WTC11 (cell line): ENCODE measurements around the gene TRIM46. TPM values are rescaled to one million over a fixed set of nuclear protein-coding genes. Genes with fewer than 3 reads are reported as not detected.
A peak's percentile ranks its signal among the peaks of the same experiment; 100 is the strongest.

Source experiments
- CREB1 ChIP-seq: sonication (generic); formaldehyde crosslinking; IDR thresholded peaks from 2 replicates; pipeline ENCODE4 v1.8.0; 2023; ENCODE audit warnings: mild to moderate bottlenecking, missing genetic modification reagents
- CREM ChIP-seq: sonication (generic); formaldehyde crosslinking; IDR thresholded peaks from 2 replicates; pipeline ENCODE4 v1.8.1; 2022; ENCODE audit warnings: mild to moderate bottlenecking, missing genetic modification reagents, moderate library complexity
- GABPB1 ChIP-seq: sonication (generic); formaldehyde crosslinking; IDR thresholded peaks from 2 replicates; pipeline ENCODE4 v1.8.1; 2023; ENCODE audit warnings: mild to moderate bottlenecking, missing genetic modification reagents
- HMGXB4 ChIP-seq: sonication (generic); formaldehyde crosslinking; IDR thresholded peaks from 2 replicates; pipeline ENCODE4 v1.8.1; 2023; ENCODE audit warnings: mild to moderate bottlenecking, moderate library complexity, missing genetic modification reagents
- IRF2 ChIP-seq: sonication (generic); formaldehyde crosslinking; IDR thresholded peaks from 2 replicates; pipeline ENCODE4 v1.8.0; 2022; ENCODE audit warnings: low read depth, missing genetic modification reagents, borderline replicate concordance
- NFYB ChIP-seq: sonication (generic); formaldehyde crosslinking; conservative IDR thresholded peaks from 2 replicates; pipeline ENCODE4 v1.8.0; 2022; ENCODE audit warnings: low read depth, missing genetic modification reagents
- OVOL2 ChIP-seq: fragments of 250-450 bp; sonication (Bioruptor Pico); IDR thresholded peaks from 2 replicates; pipeline ENCODE4 v1.9.0; 2021; ENCODE audit warnings: mild to moderate bottlenecking, borderline replicate concordance
- PRDM15 ChIP-seq: sonication (generic); formaldehyde crosslinking; IDR thresholded peaks from 2 replicates; pipeline ENCODE4 v1.8.0; 2022; ENCODE audit warnings: missing genetic modification reagents
- SMAD3 ChIP-seq: sonication (generic); formaldehyde crosslinking; IDR thresholded peaks from 2 replicates; pipeline ENCODE4 v1.8.0; 2022; ENCODE audit warnings: missing genetic modification reagents, mild to moderate bottlenecking, borderline replicate concordance
- TEAD1 ChIP-seq: sonication (generic); formaldehyde crosslinking; IDR thresholded peaks from 2 replicates; pipeline ENCODE4 v1.8.0; 2022; ENCODE audit warnings: mild to moderate bottlenecking, missing genetic modification reagents
- TP53 ChIP-seq: sonication (generic); formaldehyde crosslinking; IDR thresholded peaks from 2 replicates; pipeline ENCODE4 v1.8.1; 2023; ENCODE audit warnings: mild to moderate bottlenecking, missing genetic modification reagents
- ZNF138 ChIP-seq: sonication (generic); formaldehyde crosslinking; conservative IDR thresholded peaks from 2 replicates; pipeline ENCODE4 v1.8.1; 2022; ENCODE audit warnings: mild to moderate bottlenecking, moderate library complexity, missing genetic modification reagents
- ZNF232 ChIP-seq: sonication (generic); formaldehyde crosslinking; IDR thresholded peaks from 2 replicates; pipeline ENCODE4 v1.8.0; 2022; ENCODE audit warnings: mild to moderate bottlenecking, missing genetic modification reagents
- ZNF263 ChIP-seq: sonication (generic); formaldehyde crosslinking; IDR thresholded peaks from 2 replicates; pipeline ENCODE4 v1.8.1; 2022; ENCODE audit warnings: low read depth, mild to moderate bottlenecking, moderate library complexity, missing genetic modification reagents
- ZNF423 ChIP-seq: fragments of 250-450 bp; sonication (Bioruptor Pico); IDR thresholded peaks from 2 replicates; pipeline ENCODE4 v2.1.2; 2022; ENCODE audit warnings: mild to moderate bottlenecking, moderate library complexity
- ZNF532 ChIP-seq: fragments of 250-450 bp; sonication (Bioruptor Pico); IDR thresholded peaks from 2 replicates; pipeline ENCODE4 v1.9.0; 2021; ENCODE audit warnings: mild to moderate bottlenecking, borderline replicate concordance
- total RNA-seq: library from RNA; stranded (reverse); gene quantifications from 3 replicates; pipeline ENCODE4 v1.2.3, GENCODE V29; 2021
- TF ChIP-seq, protein P1 (sequence below): sonication (generic); formaldehyde crosslinking; IDR thresholded peaks from 2 replicates; pipeline ENCODE4 v1.8.0; 2022; ENCODE audit warnings: mild to moderate bottlenecking, missing genetic modification reagents

Gene TRIM46
- total RNA-seq, 1 experiment from 2014 or later = 22.1 TPM

DNA sequence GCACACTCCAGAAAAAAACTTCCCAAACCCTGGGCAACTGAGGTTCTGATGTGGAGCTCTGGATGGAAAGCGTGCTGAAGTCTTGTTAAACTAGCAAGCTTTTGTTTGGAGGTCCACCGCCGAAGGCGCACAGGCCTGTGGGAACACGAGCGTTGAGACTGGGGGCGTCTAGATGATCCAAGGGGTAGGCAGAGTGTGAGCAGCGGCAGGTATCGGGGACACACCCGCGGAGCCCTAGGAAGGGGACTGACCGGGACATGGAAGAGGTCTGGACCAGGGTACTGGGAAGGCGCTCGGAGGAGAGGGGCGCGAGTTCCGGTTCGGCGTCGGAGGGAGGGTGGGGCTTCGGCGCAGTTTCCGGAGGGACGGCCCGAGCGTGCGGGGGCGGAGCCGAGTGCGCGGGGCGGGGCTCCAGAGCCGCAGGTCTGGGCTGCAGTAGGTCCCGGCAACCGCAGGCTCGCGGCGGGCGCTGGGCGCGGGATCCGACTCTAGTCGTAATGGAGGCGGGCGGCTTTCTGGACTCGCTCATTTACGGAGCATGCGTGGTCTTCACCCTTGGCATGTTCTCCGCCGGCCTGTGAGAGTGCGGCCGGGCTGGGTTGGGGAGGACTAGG is 38.1 kb upstream of the TRIM46 start, which contains the start of gene SLC50A1 (continued):
- TF ChIP-seq ZNF263 (CRISPR knock-in tag) (0 out of 2 replicates have a peak, but pooled peaks have one; percentile 20), ZNF232 (CRISPR knock-in tag) (peak; percentile 85; the same call in 1 of the 2 replicates), NFYB (CRISPR knock-in tag) (no peak), GABPB1 (CRISPR knock-in tag) (no peak; the same call in 1 of the 2 replicates), IRF2 (no peak), OVOL2 (CRISPR knock-in tag) (no peak), PRDM15 (CRISPR knock-in tag) (peak; percentile 80), ZNF532 (CRISPR knock-in tag) (no peak), HMGXB4 (CRISPR knock-in tag) (peak; percentile 65; the same call in 1 of the 2 replicates), ZNF423 (CRISPR knock-in tag) (no peak), CREB1 (CRISPR knock-in tag) (no peak), CREM (CRISPR knock-in tag) (0 out of 2 replicates have a peak, but pooled peaks have one; percentile 68), TP53 (CRISPR knock-in tag) (peak; percentile 91), TEAD1 (CRISPR knock-in tag) (peak; percentile 20; the same call in 1 of the 2 replicates), ZNF138 (CRISPR knock-in tag) (no peak), SMAD3 (CRISPR knock-in tag) (peak; percentile 58; the same call in 1 of the 2 replicates)
- TF ChIP-seq, protein P1, sequence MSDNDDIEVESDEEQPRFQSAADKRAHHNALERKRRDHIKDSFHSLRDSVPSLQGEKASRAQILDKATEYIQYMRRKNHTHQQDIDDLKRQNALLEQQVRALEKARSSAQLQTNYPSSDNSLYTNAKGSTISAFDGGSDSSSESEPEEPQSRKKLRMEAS (CRISPR knock-in tag) = peak; percentile 26; the same call in 1 of the 2 replicates
